HT-29 (cell line): ENCODE data around the gene OR10G7. TPM values are rescaled to one million over a fixed set of nuclear protein-coding genes. Genes with fewer than 3 reads are reported as not detected.

ENCODE experiments used
- DNase-seq: peaks from one replicate; pipeline ENCODE4 v3.0.0-alpha.2; 2015; ENCODE audit warnings: low spot score
- total RNA-seq: library from RNA; depleted of rRNA; stranded (reverse); fragments of >200 nt; shearing (Covaris generic); gene quantifications from 2 replicates; pipeline ENCODE4 v1.2.3, GENCODE V29; 2014; rRNA removed

OR10G7 gene
- total RNA-seq = not detected in 2 replicates

- DNase-seq = no peak
Observed at GRCh38 chr11:124041254-124041653, at the start of gene OR10G7. Gene OR10G7, minus strand, starts transcription at chr11:124041325. Its CDS starts 2,324 bp downstream, at chr11:124039001.

GRCh38 chr11:124085997-124086846 is 45.1 kb upstream of the OR10G7 start:
- no peak for DNase-seq

- DNase-seq = no peak
Observed at GRCh38 chr11:124085583-124085982, 44.5 kb upstream of the OR10G7 start.

GRCh38 chr11:124082371-124082770 is 41.2 kb upstream of the OR10G7 start:
- DNase-seq = no peak

GRCh38 chr11:124081483-124081882 is 40.4 kb upstream of the OR10G7 start:
- no peak for DNase-seq

- no peak for DNase-seq
Observed at GRCh38 chr11:124080327-124081001, 39.3 kb upstream of the OR10G7 start.

- DNase-seq = no peak
Observed at GRCh38 chr11:124079631-124080326, 38.7 kb upstream of the OR10G7 start.

- no peak for DNase-seq
Observed at GRCh38 chr11:124078591-124078990, 37.5 kb upstream of the OR10G7 start.

- no peak for DNase-seq
Observed at GRCh38 chr11:124077266-124077665, 36.1 kb upstream of the OR10G7 start.

- DNase-seq = no peak
Observed at GRCh38 chr11:124075841-124076651, 34.9 kb upstream of the OR10G7 start.

GRCh38 chr11:124075492-124075840 is 34.3 kb upstream of the OR10G7 start:
- DNase-seq = no peak

GRCh38 chr11:124074554-124074953 is 33.4 kb upstream of the OR10G7 start:
- DNase-seq = no peak

GRCh38 chr11:124072147-124072546 is 31.0 kb upstream of the OR10G7 start:
- no peak for DNase-seq

- DNase-seq = no peak
Observed at GRCh38 chr11:124071623-124071948, 30.5 kb upstream of the OR10G7 start.

GRCh38 chr11:124070915-124071622 is 29.9 kb upstream of the OR10G7 start:
- peak; percentile 89 for DNase-seq

- peak; percentile 56 for DNase-seq
Observed at GRCh38 chr11:124069429-124070401, 28.6 kb upstream of the OR10G7 start.

- DNase-seq = no peak
Observed at GRCh38 chr11:124068601-124069110, 27.5 kb upstream of the OR10G7 start.

- DNase-seq = no peak
Observed at GRCh38 chr11:124052966-124053365, 11.8 kb upstream of the OR10G7 start.

- no peak for DNase-seq
Observed at GRCh38 chr11:124050748-124051147, 9.6 kb upstream of the OR10G7 start.

GRCh38 chr11:124043420-124043819 is 2.3 kb upstream of the OR10G7 start:
- DNase-seq = no peak
